Stimulated activated CD4-positive, alpha-beta T cell treated with anti-CD3 and anti-CD28 coated beads, Interleukin-4, amount 100 ng/mL, for 48 hours (primary cell): ENCODE measurements around the gene TUBA3E.
"Not testable (repeated sequence)": the region's sequence is repeated elsewhere in the genome, so short reads cannot be mapped to it uniquely, and the experiment has no call there.

Experiments used
- DNase-seq, 2 donors: peaks; one replicate each; pipeline ENCODE4 v3.0.0-alpha.2; 2020; ENCODE audit warnings: low read depth in 2 of 2

Gene TUBA3E

GRCh38 chr2:130162486-130162885 is 35.8 kb downstream of the TUBA3E start:
- not testable (repeated sequence) for DNase-seq

DNA sequence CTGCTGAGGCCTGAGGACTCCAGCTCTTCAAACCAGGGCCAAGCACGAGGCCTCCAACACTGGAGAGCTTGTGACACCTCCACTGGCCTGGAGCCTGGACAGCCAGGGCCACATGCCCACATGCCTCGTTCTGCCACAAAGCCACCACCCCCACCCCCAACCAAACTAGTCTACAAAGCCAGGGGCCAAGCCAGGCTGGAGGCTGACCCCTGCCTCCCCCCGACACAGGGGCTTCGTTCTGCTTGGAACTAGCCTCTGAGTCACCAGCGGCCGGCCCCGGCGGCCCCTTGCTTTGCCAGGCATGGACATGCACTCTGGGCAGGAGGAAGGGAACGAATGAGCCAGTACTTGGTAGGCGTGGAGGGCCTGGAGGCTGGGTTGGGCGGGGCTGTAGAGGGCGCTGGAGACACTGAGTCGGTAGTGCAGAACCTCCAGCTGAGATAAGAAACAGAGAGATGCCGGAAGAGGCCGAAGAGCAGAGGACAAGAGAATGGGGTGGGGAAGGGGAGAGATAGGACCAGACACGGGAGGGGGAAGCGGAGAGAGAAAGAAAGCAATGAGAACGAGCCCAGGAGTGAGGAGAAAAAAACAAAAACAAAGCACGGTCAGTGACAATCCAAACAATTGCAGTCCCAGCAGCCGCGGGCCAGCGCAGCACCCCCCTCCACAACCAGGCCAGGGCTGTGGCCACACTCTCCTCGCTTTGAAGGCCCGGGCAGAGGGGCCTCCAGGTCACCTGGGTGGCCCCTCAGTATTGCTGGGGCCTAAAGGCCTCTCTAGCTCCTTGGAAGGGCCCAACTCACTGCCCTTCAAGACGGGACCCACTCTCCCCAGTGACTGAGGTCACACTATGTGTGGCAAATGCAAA is 37.2 kb downstream of the TUBA3E start:
- DNase-seq, result not testable (repeated sequence)

DNA sequence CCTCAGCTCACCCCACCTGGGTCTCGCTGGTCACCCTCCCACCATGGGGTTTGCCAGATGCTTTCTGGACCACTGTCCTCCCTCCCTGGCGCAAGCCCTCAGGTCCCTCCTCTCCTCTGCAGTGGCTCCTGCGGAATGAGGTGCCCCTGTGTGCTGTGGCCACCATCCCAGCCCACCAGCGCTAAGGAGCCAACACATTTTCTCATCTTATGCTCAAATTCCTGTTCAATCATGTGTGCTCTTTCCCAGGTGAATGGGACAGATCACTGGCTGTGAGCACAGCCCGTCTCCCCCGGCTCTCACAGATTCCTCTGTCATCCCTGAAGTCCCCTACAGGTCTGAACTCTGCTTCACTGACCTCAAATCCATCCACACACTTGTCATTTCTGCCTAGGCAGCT is 38.1 kb downstream of the TUBA3E start:
- DNase-seq, result no peak

- DNase-seq, result not testable (repeated sequence)
Observed at GRCh38 chr2:130159376-130159775, 38.9 kb downstream of the TUBA3E start.

GRCh38 chr2:130158631-130159030 is 39.6 kb downstream of the TUBA3E start:
- DNase-seq, result no peak

GRCh38 chr2:130157825-130158514 is 40.3 kb downstream of the TUBA3E start:
- DNase-seq, result peak in 1 of 2 donors; percentile 12

- DNase-seq, result not testable (repeated sequence)
Observed at GRCh38 chr2:130157354-130157753, 40.9 kb downstream of the TUBA3E start.

DNA sequence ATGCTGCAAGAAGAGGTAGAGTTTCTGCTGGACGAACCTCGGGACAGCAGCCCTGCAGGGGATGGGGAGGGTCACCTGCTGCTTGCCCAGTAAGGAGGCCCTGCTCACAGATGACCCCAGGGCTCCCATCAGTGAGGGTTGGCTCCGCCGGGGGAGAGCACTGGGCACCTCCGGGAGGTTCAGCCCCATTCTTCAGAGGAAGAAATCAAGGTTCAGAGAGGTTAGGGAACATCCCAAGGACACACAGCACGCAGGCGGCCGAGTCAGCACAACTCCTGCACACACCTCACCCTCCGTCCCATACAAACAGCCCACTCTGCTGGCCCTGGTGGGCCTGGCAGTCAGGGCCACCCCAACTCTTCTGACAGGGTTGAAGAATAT is 41.6 kb downstream of the TUBA3E start:
- DNase-seq, result no peak

DNA sequence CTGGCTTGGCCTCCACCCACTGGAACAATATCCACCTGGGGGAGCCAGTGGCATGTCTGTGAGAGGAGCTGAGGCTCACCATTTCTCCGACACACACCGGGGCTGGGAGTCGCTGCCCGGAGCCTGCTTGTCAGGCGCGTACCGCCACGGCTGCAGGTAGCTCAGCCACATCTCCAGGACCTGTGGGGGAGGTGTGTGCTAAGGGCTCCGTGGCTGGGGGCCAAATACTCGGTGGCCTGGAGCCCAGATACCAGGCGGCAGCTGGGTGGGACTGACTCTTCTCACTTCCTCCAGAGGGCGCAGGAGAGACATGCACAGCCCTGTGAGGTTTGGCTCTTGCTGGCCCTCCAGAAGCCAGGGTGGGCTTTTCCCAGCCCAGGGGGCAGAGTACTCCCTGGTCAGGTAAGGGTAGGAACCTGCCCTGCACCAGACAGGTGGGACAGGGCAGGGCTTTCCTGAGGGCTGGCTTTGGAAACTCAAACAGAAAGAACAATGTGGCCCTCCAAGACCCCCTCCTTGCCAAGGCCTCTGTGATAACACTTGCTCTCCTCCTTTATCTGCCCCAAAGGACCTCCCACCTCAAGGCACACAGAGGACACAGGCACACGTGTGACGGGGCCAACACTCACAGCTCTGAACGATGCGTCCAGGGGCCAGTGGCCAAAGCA is 42.1 kb downstream of the TUBA3E start:
- DNase-seq, result not testable (repeated sequence)

DNA sequence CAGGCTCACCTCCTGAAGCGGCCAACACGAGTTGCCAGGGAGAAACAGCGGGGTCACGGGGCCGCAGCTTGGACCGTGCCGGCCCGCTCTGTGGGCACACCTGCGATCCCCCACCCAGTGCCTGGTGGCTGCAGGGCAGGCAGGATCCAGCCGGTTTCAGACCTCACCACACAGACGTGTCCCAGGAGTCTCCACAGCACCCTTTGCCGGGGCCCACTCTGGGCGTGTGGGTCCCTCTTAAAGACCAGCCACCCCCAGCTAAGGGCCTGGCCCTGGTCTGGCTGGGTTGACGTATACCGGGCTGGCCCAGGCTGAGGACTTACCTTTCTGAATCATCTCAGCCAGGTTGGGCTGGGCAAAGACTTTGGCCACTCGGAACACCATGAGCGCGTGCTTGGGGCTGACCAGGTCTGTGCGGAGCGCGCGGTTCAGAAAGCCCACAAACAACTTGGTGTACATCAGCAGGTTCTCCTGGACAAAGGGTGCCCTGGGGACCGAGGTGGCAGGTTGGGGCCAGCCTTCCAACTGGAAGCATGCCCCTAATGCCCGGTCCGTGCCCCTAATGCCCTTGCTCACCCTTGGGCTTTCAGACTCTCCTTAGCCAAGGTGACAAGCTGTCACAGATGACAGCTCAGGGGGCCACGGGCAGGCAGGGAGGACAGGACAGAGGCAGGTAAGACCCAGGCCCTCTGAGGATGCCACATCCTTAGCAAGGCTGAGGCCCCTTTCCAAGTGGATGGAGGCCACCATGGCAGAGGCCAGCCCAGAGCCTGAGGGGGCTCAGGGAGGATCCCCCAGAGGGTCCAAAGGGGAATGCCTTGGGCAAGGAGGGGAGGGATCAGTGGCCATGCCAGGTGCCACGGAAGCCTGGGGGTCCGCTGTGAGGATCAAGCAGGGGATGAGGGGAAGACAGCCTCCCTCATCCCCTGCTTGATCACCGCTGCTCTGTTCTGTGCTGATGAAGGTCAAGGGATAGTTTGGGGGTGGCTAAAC is 43.2 kb downstream of the TUBA3E start:
- no peak for DNase-seq

- DNase-seq, result not testable (repeated sequence)
Observed at GRCh38 chr2:130154423-130154770, 43.8 kb downstream of the TUBA3E start.

- DNase-seq, result not testable (repeated sequence)
Observed at GRCh38 chr2:130153721-130154422, 44.4 kb downstream of the TUBA3E start.

DNA sequence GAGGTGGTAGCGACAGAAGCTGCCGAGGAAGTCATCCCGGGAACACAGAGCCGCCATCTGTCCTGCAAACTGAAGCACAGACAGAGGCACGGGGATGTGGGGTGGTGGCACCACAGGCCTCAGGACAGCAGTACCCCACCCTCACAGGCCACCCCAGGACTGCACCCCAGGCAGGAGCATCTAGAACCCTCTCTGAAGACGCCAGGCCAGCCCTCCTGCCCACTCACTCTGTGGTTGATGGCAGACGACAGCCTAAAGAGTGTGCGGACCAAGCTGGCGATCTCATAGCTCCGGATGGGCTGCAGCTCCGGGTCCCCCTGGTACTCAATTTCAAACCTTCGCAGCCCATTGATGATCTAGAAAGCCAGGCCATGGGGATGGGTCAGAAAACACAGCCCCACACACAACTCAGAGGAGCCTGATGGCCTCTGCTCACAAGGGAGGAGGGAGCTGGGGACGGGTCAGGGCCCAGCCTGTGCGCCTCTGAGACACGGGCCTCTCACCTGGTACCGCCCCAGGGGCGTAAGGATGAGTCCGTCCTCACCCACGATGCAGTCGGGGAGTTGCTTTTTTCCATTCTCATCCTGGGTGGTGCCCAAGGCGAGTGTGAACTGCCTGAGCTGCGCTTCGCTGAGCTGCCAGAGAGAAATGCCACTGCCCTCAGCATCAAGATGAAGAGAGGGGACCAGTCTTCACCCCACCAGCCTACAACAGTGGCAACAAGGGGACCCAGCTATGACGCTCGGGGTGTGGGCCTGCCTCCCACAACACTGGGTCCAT is 45.2 kb downstream of the TUBA3E start:
- DNase-seq, result no peak

- not testable (repeated sequence) for DNase-seq
Observed at GRCh38 chr2:130152136-130152815, 46.0 kb downstream of the TUBA3E start.

DNA sequence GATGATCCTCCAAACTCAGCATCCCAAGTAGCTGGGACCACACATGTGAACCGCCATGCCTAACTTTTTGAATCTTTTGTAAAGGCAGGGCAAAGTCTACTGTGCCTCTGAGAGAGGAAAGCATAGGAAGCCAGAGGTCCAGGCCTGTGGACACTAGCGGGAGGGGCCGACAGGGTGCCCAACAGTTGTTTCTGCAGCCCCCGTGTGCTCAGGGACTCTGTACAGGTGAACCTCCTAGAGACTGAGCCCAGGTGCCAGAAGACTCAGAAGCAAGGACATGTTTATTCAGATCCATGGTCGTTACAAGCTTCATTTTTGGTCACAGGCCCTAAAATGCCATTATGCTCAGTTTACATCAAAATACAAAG is 47.1 kb downstream of the TUBA3E start:
- not testable (repeated sequence) for DNase-seq

DNA sequence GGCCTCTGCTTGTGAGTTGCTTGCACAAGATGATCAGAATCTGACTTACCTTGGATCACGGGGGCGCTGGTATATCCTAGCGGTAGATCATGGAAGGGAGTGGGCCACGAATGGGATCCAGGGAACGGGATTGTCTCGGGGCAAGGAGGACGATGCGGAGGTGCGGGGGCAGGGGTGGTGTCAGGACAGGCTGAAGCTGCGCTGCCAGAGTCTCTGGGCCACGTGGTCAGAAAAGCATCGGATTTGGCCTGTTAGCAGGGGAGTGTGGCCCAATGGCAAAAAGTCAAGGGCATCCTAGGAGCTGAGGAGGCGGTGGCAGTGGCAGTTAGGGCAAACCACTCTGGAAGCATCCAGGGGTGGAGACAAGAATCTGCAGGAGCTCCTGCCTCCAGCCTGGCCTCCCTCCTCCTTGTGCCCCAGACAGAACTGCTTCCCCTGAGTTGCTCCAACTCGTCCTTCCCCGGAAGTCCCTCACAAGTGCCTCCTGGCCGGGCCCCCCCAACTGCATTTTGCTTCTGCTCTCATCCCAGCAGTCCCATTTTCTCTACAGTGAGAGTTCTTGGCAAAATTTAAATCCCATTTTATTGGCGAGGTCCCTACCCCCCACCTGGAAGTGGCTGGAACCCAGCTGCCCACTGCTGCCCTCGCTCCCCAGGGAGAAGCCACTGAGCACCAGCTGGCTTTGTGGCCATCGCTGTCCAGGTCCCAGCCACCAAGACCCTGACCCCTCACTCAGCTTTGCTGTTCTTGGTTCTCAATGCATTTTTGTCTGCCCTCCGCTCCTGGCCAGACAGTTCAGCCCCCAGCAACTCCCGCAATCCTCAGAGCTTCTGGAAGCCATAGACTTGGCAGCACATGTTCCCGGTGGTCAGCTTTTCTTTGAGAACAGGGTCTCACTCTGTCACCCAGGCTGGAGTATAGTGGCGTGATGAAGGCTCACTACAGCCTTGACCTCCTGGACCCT is 47.8 kb downstream of the TUBA3E start:
- DNase-seq, result no peak

GRCh38 chr2:130148515-130148914 is 49.7 kb downstream of the TUBA3E start:
- not testable (repeated sequence) for DNase-seq

DNA sequence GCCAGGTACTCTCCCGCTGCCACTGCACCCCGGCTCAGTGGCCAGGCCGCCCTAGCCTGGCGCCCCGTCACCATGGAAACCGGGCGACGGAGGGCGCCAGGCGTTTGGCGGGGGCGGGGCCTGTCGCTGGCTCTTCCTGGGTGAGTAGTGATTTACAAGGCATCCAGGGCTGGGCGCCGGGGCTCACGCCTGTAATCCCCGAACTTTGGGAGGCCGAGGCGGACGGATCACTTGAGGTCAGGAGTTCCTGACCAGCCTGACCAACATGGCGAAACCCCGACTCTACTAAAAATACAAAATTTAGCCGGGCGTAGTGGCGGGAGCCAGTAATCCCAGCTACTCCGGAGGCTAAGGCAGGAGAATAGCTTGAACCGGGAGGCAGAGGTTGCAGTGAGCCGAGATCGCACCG is 53.2 kb downstream of the TUBA3E start, which contains the start of gene CCDC74B:
TSS of gene CCDC74B (minus strand) at position 107 of the 409 bp plus-strand sequence. CDS start 116 bp downstream, outside the sequence.
- DNase-seq, result peak; percentile 33 to 50
